GM23248 (cell line): ENCODE data around the gene TSPAN12. TPM values are rescaled to one million over a fixed set of nuclear protein-coding genes. Genes with fewer than 3 reads are reported as not detected.
A peak's percentile ranks its signal among the peaks of the same experiment; 100 is the strongest.

Experiments used
- DNase-seq: peaks from one replicate; pipeline ENCODE4 v3.0.0-alpha.2; 2015
- H2AFZ ChIP-seq: fragments of 200-600 bp; sonication (generic); 2 replicates; pipeline ENCODE4 v1.6.1; 2016; ENCODE audit warnings: antibody characterized with exemption
- H3F3A ChIP-seq: fragments of 200-600 bp; sonication (generic); 2 replicates; pipeline ENCODE4 v1.6.1; 2016; ENCODE audit warnings: mild to moderate bottlenecking, antibody characterized with exemption, mixed run types; ENCODE audit not compliant: insufficient read depth
- H3K27ac ChIP-seq: fragments of 200-600 bp; sonication (generic); 2 replicates; pipeline ENCODE4 v1.5.1; 2016; ENCODE audit warnings: mild to moderate bottlenecking
- H3K27me3 ChIP-seq: fragments of 200-600 bp; sonication (generic); replicated peaks from 2 replicates; pipeline ENCODE4 v1.6.1; 2016; ENCODE audit warnings: mild to moderate bottlenecking; ENCODE audit not compliant: insufficient read depth
- H3K36me3 ChIP-seq: fragments of 200-600 bp; sonication (generic); 2 replicates; pipeline ENCODE4 v1.6.1; 2016; ENCODE audit warnings: low read depth, mild to moderate bottlenecking
- H3K4me1 ChIP-seq: fragments of 200-600 bp; sonication (generic); 2 replicates; pipeline ENCODE4 v1.6.1; 2016; ENCODE audit warnings: mild to moderate bottlenecking; ENCODE audit not compliant: insufficient read depth
- H3K4me2 ChIP-seq: fragments of 200-600 bp; sonication (generic); one replicate; pipeline ENCODE4 v1.6.1; 2016; ENCODE audit warnings: mild to moderate bottlenecking; ENCODE audit not compliant: unreplicated experiment
- H3K4me3 ChIP-seq: fragments of 200-600 bp; sonication (generic); 2 replicates; pipeline ENCODE4 v1.5.1; 2016; ENCODE audit warnings: mild to moderate bottlenecking
- H3K79me2 ChIP-seq: fragments of 200-600 bp; sonication (generic); 2 replicates; pipeline ENCODE4 v1.6.1; 2016; ENCODE audit warnings: mild to moderate bottlenecking; ENCODE audit not compliant: insufficient read depth
- H3K9ac ChIP-seq: fragments of 200-600 bp; sonication (generic); 2 replicates; pipeline ENCODE4 v1.6.1; 2016; ENCODE audit warnings: mild to moderate bottlenecking
- H3K9me2 ChIP-seq: fragments of 200-600 bp; sonication (generic); 2 replicates; pipeline ENCODE4 v1.6.1; 2016; ENCODE audit warnings: mixed run types, mild to moderate bottlenecking, moderate library complexity; ENCODE audit not compliant: insufficient read depth
- H3K9me3 ChIP-seq: fragments of 200-600 bp; sonication (generic); one replicate; pipeline ENCODE4 v1.6.1; 2017; ENCODE audit warnings: low read depth
- H4K20me1 ChIP-seq: fragments of 200-600 bp; sonication (generic); 2 replicates; pipeline ENCODE4 v1.6.0; 2016; ENCODE audit not compliant: insufficient read depth
- EZH2 ChIP-seq: fragments of 200-600 bp; sonication (generic); IDR thresholded peaks from 2 replicates; pipeline ENCODE4 v1.6.1; 2018; ENCODE audit warnings: antibody characterized with exemption, mild to moderate bottlenecking; ENCODE audit not compliant: insufficient read depth, poor library complexity, severe bottlenecking
- EZH2phosphoT487 ChIP-seq: fragments of 200-600 bp; sonication (generic); IDR thresholded peaks from 2 replicates; pipeline ENCODE4 v1.6.1; 2018; ENCODE audit warnings: antibody characterized with exemption, moderate library complexity, mild to moderate bottlenecking, low read depth; ENCODE audit not compliant: insufficient read depth
- WGBS, 2 experiments: methylation state at CpG; one replicate each; pipeline ENCODE4 v1.1.6; 2015 to 2017; ENCODE audit warnings: low lambda C conversion rate in 2 of 2, low coverage in 1 of 2; ENCODE audit errors: missing lambda C conversion rate in 2 of 2; 5-methylcytosine and 5-hydroxymethylcytosine counted together
- in situ Hi-C: fragments of 300-500 bp; cut with MboI; formaldehyde crosslinking; loops from 2 replicates; pipeline ENCODE4 v1.15.0; 2020
- polyA plus RNA-seq: library from polyadenylated mRNA; unstranded; fragments of >200 nt; fragmentation: Nextera tagmentation; extraction: Ambion mirVana; gene quantifications from 2 replicates; pipeline ENCODE4 v1.2.1, GENCODE V29; 2016
- total RNA-seq: library from RNA; depleted of rRNA; stranded (reverse); fragments of >200 nt; shearing (Covaris generic); gene quantifications from 2 replicates; pipeline ENCODE4 v1.2.3, GENCODE V29; 2014

Gene TSPAN12
- total and polyA plus RNA-seq, 2 experiments from 2014 or later = under 0.01 to 0.70 TPM

- DNase-seq = no peak
- Histone ChIP-seq H3K27me3 (peaks cover 3% of the 10 kb centered on the region), H3K4me1 (no peaks in the 10 kb centered on the region), H3K79me2 (no peaks in the 10 kb centered on the region), H3F3A (no peaks in the 10 kb centered on the region), H2AFZ (no peak overlapping the region), H3K9me2 (no peaks in the 10 kb centered on the region), H3K4me2 (no peak overlapping the region), H3K9ac (no peak overlapping the region), H3K9me3 (no peaks in the 10 kb centered on the region), H3K27ac (no peak overlapping the region), H3K4me3 (no peak overlapping the region), H4K20me1 (no peaks in the 10 kb centered on the region), H3K36me3 (no peaks in the 10 kb centered on the region)
- in situ Hi-C loops = no loop called here
- 26 to 29% methylated on average over 2 of the region's 2 CpGs for WGBS, 2 experiments
- no peak for TF ChIP-seq EZH2
- no peak for TF ChIP-seq EZH2phosphoT487
These were observed 11.8 kb upstream of the TSPAN12 start for GRCh38 chr7:120869700-120870099.

GRCh38 chr7:120867932-120868331, 10.0 kb upstream of the TSPAN12 start:
- Histone ChIP-seq H4K20me1 (no peaks in the 10 kb centered on the region), H3K4me1 (no peaks in the 10 kb centered on the region), H3K27ac (no peak overlapping the region), H3K4me2 (no peak overlapping the region), H3K9me2 (no peaks in the 10 kb centered on the region), H3F3A (no peaks in the 10 kb centered on the region), H3K4me3 (no peak overlapping the region), H3K9ac (no peak overlapping the region), H2AFZ (no peak overlapping the region), H3K9me3 (no peaks in the 10 kb centered on the region), H3K79me2 (no peaks in the 10 kb centered on the region), H3K36me3 (no peaks in the 10 kb centered on the region), H3K27me3 (peaks cover 15% of the 10 kb centered on the region; the same call in 1 of the 2 replicates)
- 35 to 52% methylated on average over 1 of the region's 1 CpG for WGBS, 2 experiments
- TF ChIP-seq EZH2phosphoT487 (no peak), EZH2 (no peak)
- DNase-seq = peak; percentile 29
- in situ Hi-C loops = no loop called here

GRCh38 chr7:120865191-120865981, 7.4 kb upstream of the TSPAN12 start:
- no peak for TF ChIP-seq EZH2phosphoT487
- TF ChIP-seq EZH2 = no peak
- no peaks in the 10 kb centered on the region for H3K4me1 ChIP-seq
- H3K27me3 ChIP-seq = peaks cover 21% of the 10 kb centered on the region; the same call in 1 of the 2 replicates
- DNase-seq = no peak
- H2AFZ ChIP-seq = no peak overlapping the region
- H3K4me2 ChIP-seq = no peak overlapping the region
- no peaks in the 10 kb centered on the region for H3K79me2 ChIP-seq
- H4K20me1 ChIP-seq = no peaks in the 10 kb centered on the region
- H3K4me3 ChIP-seq = no peak overlapping the region
- H3K9me3 ChIP-seq = no peaks in the 10 kb centered on the region
- in situ Hi-C loops = no loop called here
- no peaks in the 10 kb centered on the region for H3F3A ChIP-seq
- no peak overlapping the region for H3K9ac ChIP-seq
- H3K36me3 ChIP-seq = no peaks in the 10 kb centered on the region
- H3K27ac ChIP-seq = no peak overlapping the region
- 43 to 52% methylated on average over 1 of the region's 1 CpG for WGBS, 2 experiments
- H3K9me2 ChIP-seq = no peaks in the 10 kb centered on the region

- DNase-seq = no peak
- no peak overlapping the region for H3K4me2 ChIP-seq
- 18 to 23% methylated on average over 6 of the region's 6 CpGs for WGBS, 2 experiments
These were observed 6.4 kb upstream of the TSPAN12 start for GRCh38 chr7:120864141-120864900.

More at GRCh38 chr7:120864141-120864900, 6.4 kb upstream of the TSPAN12 start:
- no peak overlapping the region for H3K9ac ChIP-seq
- in situ Hi-C loops = no loop called here
- H3K79me2 ChIP-seq = no peaks in the 10 kb centered on the region
- no peaks in the 10 kb centered on the region for H3K4me1 ChIP-seq
- no peaks in the 10 kb centered on the region for H3K9me2 ChIP-seq
- no peaks in the 10 kb centered on the region for H3F3A ChIP-seq
- TF ChIP-seq EZH2phosphoT487 = no peak
- no peak for TF ChIP-seq EZH2
- H3K27ac ChIP-seq = no peak overlapping the region
- H4K20me1 ChIP-seq = no peaks in the 10 kb centered on the region
- no peak overlapping the region for H3K4me3 ChIP-seq
- H2AFZ ChIP-seq = no peak overlapping the region
- H3K9me3 ChIP-seq = no peaks in the 10 kb centered on the region
- H3K36me3 ChIP-seq = no peaks in the 10 kb centered on the region
- peaks cover 30% of the 10 kb centered on the region; the same call in 1 of the 2 replicates for H3K27me3 ChIP-seq
